ENCODE data around the gene MMP11. TPM values are rescaled to one million over a fixed set of nuclear protein-coding genes. Genes with fewer than 3 reads are reported as not detected.

Gene MMP11
- total and polyA plus RNA-seq, 2 of the 13 experiments (the other 11 are each of a cell fraction or from before 2014, with no cell fraction given): 8.9 to 28.6 TPM

DNA sequence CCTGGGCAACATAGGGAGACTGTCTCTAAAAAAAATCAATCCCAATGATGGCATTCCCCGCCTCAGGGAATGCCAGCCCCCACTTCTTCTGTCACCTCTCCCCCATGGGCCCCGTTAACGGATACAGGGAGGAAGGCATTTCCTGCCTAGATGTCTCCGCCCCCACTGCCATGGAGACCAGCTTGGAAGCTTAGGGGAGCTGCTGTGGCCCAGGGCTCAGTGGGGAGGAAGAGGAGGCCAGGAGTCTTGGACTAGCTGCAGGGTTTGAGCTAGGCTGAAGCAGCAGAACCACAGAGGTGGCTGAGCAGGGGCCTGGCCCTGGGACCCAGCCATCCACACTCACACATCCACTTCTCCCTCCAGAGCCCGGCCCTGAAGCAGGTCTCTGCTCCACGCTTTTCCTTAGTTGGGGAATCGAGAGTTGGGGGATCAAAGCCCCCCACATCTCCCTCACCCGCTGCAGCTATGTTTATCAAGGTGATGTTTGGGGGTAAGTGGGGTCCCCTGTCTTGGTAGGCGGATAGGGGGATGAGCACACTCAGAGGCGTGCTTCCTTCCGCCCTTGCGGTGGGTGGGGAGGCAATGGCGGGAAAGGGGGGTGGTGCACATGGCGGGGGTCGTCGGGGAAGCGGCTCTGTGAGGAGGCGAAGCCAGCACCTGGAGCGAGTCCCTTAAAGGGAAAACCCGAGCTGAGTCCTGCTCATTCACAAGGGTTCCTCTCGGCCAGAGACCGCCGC, 9.6 kb upstream of the MMP11 start, which contains the start of gene C22orf15 (continued):
- TF ChIP-seq TAF1 (CRISPR knock-in tag; IDR thresholded peaks at IDR 0.05) (no peak), ZNF10 (CRISPR knock-in tag; IDR thresholded peaks at IDR 0.05; ENCODE audit: borderline replicate concordance, low read depth) (no peak), MLLT10 (CRISPR knock-in tag; IDR thresholded peaks at IDR 0.05) (no peak), NFKB2 (CRISPR knock-in tag; IDR thresholded peaks at IDR 0.05; ENCODE audit: borderline replicate concordance) (no peak), POGZ (CRISPR knock-in tag; IDR thresholded peaks at IDR 0.05) (no peak), SIN3A (IDR thresholded peaks at IDR 0.05; ENCODE audit: borderline replicate concordance, low read depth, low read length) (no peak), YEATS2 (CRISPR knock-in tag; IDR thresholded peaks at IDR 0.05; ENCODE audit: borderline replicate concordance) (no peak), SSRP1 (CRISPR knock-in tag; IDR thresholded peaks at IDR 0.05) (0 out of 2 replicates have a peak, but pooled peaks have one; percentile 35), NR2C2 (CRISPR knock-in tag; IDR thresholded peaks at IDR 0.05; ENCODE audit: borderline replicate concordance) (no peak), ZNF251 (CRISPR knock-in tag; IDR thresholded peaks at IDR 0.05) (no peak), CENPT (CRISPR knock-in tag; IDR thresholded peaks at IDR 0.05; ENCODE audit: low read depth) (no peak), PHF21A (CRISPR knock-in tag; IDR thresholded peaks at IDR 0.05) (no peak), ZNF605 (CRISPR knock-in tag; IDR thresholded peaks at IDR 0.05) (no peak), ZNF780A (CRISPR knock-in tag; IDR thresholded peaks at IDR 0.05) (no peak), WIZ (CRISPR knock-in tag; IDR thresholded peaks at IDR 0.05) (no peak)
- TF ChIP-seq, protein P1, sequence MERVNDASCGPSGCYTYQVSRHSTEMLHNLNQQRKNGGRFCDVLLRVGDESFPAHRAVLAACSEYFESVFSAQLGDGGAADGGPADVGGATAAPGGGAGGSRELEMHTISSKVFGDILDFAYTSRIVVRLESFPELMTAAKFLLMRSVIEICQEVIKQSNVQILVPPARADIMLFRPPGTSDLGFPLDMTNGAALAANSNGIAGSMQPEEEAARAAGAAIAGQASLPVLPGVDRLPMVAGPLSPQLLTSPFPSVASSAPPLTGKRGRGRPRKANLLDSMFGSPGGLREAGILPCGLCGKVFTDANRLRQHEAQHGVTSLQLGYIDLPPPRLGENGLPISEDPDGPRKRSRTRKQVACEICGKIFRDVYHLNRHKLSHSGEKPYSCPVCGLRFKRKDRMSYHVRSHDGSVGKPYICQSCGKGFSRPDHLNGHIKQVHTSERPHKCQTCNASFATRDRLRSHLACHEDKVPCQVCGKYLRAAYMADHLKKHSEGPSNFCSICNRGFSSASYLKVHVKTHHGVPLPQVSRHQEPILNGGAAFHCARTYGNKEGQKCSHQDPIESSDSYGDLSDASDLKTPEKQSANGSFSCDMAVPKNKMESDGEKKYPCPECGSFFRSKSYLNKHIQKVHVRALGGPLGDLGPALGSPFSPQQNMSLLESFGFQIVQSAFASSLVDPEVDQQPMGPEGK (CRISPR knock-in tag; IDR thresholded peaks at IDR 0.05): 0 out of 2 replicates have a peak, but pooled peaks have one; percentile 23
- TF ChIP-seq, protein P2, sequence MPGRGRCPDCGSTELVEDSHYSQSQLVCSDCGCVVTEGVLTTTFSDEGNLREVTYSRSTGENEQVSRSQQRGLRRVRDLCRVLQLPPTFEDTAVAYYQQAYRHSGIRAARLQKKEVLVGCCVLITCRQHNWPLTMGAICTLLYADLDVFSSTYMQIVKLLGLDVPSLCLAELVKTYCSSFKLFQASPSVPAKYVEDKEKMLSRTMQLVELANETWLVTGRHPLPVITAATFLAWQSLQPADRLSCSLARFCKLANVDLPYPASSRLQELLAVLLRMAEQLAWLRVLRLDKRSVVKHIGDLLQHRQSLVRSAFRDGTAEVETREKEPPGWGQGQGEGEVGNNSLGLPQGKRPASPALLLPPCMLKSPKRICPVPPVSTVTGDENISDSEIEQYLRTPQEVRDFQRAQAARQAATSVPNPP (CRISPR knock-in tag; IDR thresholded peaks at IDR 0.05): no peak
